GM19043 (cell line): ENCODE data around the gene CLIC1.

Experiments used
- ATAC-seq: cut with Tn5 transposase; IDR thresholded peaks from one replicate; pipeline ENCODE4 v1.9.1; 2021; ENCODE audit warnings: low read depth; ENCODE audit not compliant: unreplicated experiment

The CLIC1 gene

GRCh38 chr6:31769684-31770371, 33.5 kb upstream of the CLIC1 start:
- no peak for ATAC-seq

GRCh38 chr6:31768363-31769257, 32.3 kb upstream of the CLIC1 start:
- ATAC-seq, result no peak

- ATAC-seq, result no peak
These were observed 30.8 kb upstream of the CLIC1 start for GRCh38 chr6:31767096-31767645.

DNA sequence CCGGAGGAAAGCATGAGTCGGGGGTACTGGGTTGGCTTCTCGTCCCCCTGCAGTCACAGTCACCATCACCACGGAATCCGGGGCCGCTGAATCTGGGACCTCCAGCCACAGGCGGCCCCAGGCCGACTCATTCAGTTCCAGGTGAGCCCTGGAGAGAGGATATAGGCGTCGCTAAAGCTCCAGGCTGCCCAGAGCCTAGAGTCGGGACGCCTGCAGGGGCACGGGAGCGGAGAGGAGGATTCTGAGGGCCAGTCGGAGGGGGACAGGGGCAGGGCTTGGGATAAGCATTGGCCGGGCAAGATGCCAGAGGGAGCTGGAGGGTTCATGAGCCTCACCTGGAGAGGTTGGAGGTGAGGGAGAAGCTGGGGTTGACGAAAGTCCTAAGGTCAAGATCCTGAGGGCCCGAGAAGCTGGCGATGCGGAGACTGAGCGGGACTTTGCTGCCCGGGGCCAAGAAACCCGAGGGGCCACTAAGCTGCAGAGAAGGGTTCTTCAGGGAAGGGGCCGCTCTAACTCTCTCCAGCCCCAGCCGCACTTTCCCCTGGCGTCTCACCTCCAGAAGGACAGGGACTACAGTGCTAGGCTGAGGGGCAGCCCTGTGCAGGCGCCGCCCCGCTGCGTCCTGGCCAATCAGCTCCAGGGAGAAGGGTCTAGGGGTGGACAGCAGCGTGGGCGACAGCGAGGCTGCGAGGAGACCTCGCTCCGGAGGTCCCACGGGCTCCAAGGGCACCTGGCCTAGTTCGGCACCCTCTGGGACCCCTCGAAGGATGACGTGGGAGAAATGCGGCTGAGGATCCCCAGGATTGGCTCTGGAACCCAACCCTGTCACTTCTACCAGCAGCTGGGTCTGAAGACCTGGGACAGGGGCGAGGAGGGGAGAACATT, 29.8 kb upstream of the CLIC1 start:
- ATAC-seq, result no peak

DNA sequence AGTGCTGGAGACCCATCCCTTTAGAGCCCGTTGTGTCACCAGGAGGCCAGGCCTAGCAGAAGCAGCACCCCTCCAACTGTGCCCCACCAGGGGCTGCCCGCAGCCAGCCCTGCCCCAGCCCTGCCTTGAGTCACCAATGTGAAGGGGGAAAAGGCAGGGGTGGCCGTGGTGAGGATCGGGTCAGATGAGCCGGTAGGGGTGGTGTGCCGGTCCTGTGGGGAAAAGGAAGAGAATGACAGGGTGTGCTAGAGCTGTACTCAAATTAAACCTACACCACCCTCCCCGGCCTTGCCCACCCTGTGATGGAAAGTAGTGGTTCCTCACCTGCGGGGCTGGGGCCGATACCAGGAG, 29.2 kb upstream of the CLIC1 start:
- ATAC-seq, result no peak

DNA sequence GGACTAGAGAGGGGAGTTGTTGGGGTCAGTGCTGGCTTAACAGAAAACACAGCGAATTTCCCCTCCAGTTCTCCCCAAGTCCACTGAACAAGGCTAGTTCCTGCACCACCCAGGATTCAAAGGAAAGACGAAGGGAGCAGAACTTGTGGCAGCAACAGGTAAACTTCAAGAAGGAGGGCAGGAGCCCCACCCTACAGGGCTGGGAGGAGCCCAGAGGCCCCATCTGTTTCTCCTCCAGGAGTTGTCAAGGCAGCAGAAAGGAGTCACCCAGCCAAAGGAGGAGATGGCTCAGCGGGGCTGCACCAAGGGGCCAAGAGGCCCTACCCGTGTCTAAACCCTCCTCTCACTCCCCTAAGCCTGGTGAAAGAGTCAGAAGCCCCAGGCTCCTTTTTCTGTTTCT, 27.9 kb upstream of the CLIC1 start:
- ATAC-seq, result no peak

- ATAC-seq, result no peak
These were observed 27.2 kb upstream of the CLIC1 start for GRCh38 chr6:31763619-31763940.

DNA sequence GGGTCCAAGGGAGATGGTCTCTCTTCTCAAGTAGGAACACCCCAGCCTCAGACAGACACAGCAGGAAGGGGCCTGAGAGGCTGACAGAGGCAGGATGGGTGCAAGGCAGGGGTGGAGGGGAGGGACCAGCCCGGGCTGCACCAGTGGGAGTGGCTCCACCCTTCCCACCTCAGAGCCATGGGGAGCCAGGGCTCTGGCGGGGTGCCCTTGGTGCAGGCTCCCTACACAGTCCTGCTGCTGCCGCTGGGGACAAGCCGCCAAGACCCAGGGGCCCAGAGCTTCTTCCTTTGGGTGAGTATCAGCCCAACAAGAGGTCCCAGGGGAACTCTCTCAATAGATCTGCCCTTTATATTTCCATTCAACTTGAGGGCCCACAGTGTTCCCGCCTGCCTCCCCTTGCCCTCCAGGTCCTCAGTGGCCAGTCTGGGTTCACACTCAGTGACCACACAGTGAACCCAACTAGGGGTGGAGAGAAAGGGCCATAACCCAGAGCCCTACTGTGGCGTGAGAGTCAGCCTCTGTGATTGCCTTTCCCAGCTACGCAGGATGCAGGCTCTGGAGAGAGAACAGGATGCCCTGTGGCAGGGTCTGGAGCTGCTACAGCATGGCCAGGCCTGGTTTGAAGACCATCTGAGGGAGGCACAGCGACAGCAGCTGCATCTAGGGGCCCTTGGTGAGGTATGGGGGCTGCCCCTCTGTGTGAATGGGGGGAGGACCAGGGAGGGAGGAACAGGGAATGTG, 26.7 kb upstream of the CLIC1 start:
- ATAC-seq, result no peak

- no peak for ATAC-seq
These were observed 26.0 kb upstream of the CLIC1 start, which contains the start of gene SAPCD1 for GRCh38 chr6:31762356-31762755. Gene SAPCD1 (plus strand): TSS chr6:31762656. CDS start chr6:31763055, 399 bp downstream.

- ATAC-seq, result no peak
These were observed 25.0 kb upstream of the CLIC1 start for GRCh38 chr6:31761343-31761742.

- no peak for ATAC-seq
These were observed 24.5 kb upstream of the CLIC1 start for GRCh38 chr6:31760790-31761189.

DNA sequence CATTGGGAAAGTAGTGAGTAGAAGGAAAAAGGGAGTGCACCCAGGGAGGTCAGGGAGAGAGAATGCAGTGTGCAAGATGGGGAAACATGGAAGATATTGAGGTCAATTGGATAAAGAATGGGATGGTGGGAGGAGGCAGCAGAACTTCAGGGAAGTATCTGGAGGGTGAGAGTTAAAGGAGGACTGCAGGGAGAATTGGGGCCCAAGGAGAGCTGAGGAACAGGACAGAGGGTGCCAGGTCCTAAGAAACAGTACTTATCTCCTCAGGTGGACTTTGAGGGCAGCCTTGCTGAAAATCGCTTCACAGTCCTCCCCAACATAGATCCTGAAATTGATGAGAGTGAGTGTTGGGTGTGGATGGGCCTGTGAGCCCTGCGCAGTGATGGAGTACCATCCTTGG, 22.0 kb upstream of the CLIC1 start:
- no peak for ATAC-seq

DNA sequence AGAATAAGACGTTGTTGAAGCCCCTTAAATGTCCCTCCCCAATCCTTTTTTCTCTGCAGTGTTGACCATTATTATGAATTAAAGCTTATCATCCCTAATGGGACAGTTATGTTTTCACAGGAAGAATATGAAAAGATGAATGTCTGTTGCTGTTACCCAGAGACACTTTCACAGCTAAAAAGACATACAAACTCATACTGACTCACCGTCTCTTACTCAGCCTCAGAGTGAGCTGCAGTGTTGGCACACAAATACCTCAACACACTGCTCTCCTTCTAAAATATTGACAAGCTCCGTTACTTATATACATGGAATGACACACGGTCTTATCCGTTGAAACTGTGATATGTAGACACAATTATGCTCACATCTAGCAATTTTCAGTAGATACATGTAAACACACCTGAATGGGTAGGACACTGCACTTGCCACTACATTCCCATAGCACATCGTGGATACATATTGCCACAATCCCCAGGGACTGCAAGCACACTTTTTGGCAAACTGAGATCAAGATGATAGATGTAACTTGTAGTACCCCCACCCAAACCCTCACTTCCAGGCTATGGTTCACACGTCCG, 16.5 kb upstream of the CLIC1 start:
- ATAC-seq, result no peak

DNA sequence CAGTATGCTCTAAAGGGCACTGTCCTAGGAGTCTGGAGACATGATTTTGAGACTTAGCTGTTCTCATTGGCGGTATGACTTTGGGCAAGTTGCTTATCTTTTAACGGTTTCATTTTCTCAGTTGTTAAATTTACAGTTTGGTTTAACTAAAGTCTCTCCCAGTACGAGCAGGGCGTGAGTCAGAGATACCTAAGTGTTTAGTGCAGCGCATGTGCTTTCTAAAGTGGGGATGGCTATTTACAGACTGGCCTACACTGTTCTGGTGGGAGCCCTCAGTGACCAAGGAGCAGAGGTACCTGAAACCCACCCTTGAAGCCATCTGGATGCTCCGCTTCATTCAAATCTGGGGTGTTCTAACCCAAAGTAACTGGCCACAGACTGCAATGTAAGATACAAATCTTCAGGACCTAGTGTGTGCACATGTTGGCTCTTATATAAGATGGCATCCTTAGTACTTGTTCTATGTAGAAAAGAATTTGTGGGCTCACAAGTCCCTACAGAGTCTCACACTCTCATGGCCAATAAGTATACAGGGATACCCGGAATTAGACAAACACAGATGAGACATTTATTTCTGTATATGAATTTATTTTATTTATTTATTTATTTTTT, 14.2 kb upstream of the CLIC1 start:
- no peak for ATAC-seq

- no peak for ATAC-seq
These were observed 13.1 kb upstream of the CLIC1 start for GRCh38 chr6:31749301-31750036.

DNA sequence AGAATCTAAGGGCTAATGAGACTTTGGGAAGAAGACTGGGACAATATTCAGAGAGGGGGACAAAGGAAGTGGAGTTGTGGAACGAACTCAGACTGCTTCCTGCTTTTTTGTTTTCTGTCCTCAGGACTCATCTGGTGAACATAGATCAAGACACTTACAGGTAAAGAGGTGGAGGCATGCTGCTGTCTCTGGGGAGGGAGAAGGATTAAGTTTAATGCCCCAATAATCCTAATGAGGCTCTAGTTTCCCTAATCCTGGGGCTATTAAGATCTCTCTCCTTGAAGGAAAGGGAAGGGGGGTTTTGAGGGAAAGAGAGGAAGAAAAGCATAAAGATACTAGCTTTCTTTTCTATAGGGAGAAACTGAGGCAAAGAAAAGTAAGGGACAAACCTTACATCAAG, 8.1 kb upstream of the CLIC1 start:
- ATAC-seq, result no peak

GRCh38 chr6:31742894-31743293, 6.6 kb upstream of the CLIC1 start:
- no peak for ATAC-seq

DNA sequence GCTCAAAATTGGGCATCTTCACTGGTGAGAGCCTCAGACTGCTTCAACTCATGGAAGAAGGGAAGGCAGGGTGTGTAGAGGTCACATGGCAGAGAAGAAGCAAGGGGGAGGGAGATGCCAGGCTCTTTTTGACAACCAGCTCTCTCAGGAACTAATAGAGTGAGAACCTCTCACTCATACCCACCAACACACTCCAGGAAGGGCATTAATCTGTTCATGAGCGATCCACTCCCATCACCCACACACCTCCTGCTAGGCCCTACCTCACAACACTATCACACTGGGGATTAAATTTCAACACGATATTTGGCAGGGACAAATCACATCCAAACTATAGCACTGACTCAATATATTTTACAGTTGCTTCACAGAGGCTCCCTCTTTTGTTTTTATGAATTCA, 5.5 kb upstream of the CLIC1 start:
- no peak for ATAC-seq
